GM18519 (cell line): ENCODE measurements around the gene PCDHGA1.
"Not testable (repeated sequence)": the region's sequence is repeated elsewhere in the genome, so short reads cannot be mapped to it uniquely, and the experiment has no call there.

Experiments used
- ATAC-seq: cut with Tn5 transposase; IDR thresholded peaks from one replicate; pipeline ENCODE4 v1.9.1; 2021; ENCODE audit warnings: mild to moderate bottlenecking, moderate library complexity; ENCODE audit not compliant: unreplicated experiment, low FRiP score

PCDHGA1 gene

GRCh38 chr5:141407790-141408505 lies 77.6 kb downstream of the PCDHGA1 start, which contains the start of gene PCDHGB6:
Gene PCDHGB6, plus strand, starts transcription at chr5:141408021. Its CDS starts 182 bp downstream, at chr5:141408203.
- not testable (repeated sequence) for ATAC-seq

- no peak for ATAC-seq
Observed at GRCh38 chr5:141409598-141410306, 79.4 kb downstream of the PCDHGA1 start.

- no peak for ATAC-seq
Observed at GRCh38 chr5:141411575-141411974, 81.3 kb downstream of the PCDHGA1 start.

GRCh38 chr5:141412854-141413539 lies 82.7 kb downstream of the PCDHGA1 start, which contains the start of gene PCDHGA10:
Gene PCDHGA10, plus strand, starts transcription at chr5:141412987. Its CDS starts 189 bp downstream, at chr5:141413176.
- ATAC-seq: peak; percentile 74

- ATAC-seq: no peak
Observed at GRCh38 chr5:141413540-141414069, 83.3 kb downstream of the PCDHGA1 start.

GRCh38 chr5:141414548-141415274 lies 84.4 kb downstream of the PCDHGA1 start:
- not testable (repeated sequence) for ATAC-seq

GRCh38 chr5:141415275-141415618 lies 84.9 kb downstream of the PCDHGA1 start:
- ATAC-seq: not testable (repeated sequence)

GRCh38 chr5:141417494-141418172 lies 87.3 kb downstream of the PCDHGA1 start, which contains the start of gene PCDHGB7:
Gene PCDHGB7, plus strand, starts transcription at chr5:141417677. Its CDS starts 183 bp downstream, at chr5:141417860.
- peak; percentile 60 for ATAC-seq

- ATAC-seq: no peak
Observed at GRCh38 chr5:141419074-141419880, 89.0 kb downstream of the PCDHGA1 start.

GRCh38 chr5:141420855-141421488 lies 90.7 kb downstream of the PCDHGA1 start, which contains the start of gene PCDHGA11:
Gene PCDHGA11, plus strand, starts transcription at chr5:141421051. Its CDS starts 177 bp downstream, at chr5:141421228.
- no peak for ATAC-seq

GRCh38 chr5:141421489-141421855 lies 91.2 kb downstream of the PCDHGA1 start:
- no peak for ATAC-seq

- no peak for ATAC-seq
Observed at GRCh38 chr5:141422742-141423291, 92.5 kb downstream of the PCDHGA1 start.

- ATAC-seq: no peak
Observed at GRCh38 chr5:141427783-141428426, 97.6 kb downstream of the PCDHGA1 start.

GRCh38 chr5:141430332-141431113 lies 100.2 kb downstream of the PCDHGA1 start, which contains the start of gene PCDHGA12:
Gene PCDHGA12, plus strand, starts transcription at chr5:141430507. Its CDS starts 253 bp downstream, at chr5:141430760.
- ATAC-seq: no peak

- no peak for ATAC-seq
Observed at GRCh38 chr5:141431286-141431685, 101.0 kb downstream of the PCDHGA1 start.

- not testable (repeated sequence) for ATAC-seq
Observed at GRCh38 chr5:141432308-141432707, 102.0 kb downstream of the PCDHGA1 start.
